ENCODE data around the gene FAM117A.
A peak's percentile ranks its signal among the peaks of the same experiment; 100 is the strongest.

The FAM117A gene

GRCh38 chr17:49747632-49748031 is 16.3 kb downstream of the FAM117A start:
- peaks cover 76% of the 10 kb centered on the region for H3K79me2 ChIP-seq (ENCODE audit: insufficient read depth, low read length)
- H3K27me3 ChIP-seq (ENCODE audit: insufficient read depth, low read length, poor library complexity), result no peaks in the 10 kb centered on the region
- peak overlapping the region; percentile 66 for H3K4me2 ChIP-seq (ENCODE audit: insufficient read depth, low read length)
- no peak overlapping the region; a peak in 1 of 4 replicates for H3K4me3 ChIP-seq (ENCODE audit: low read depth in 1 of 2, low read length in 2 of 2)
- H4K20me1 ChIP-seq (ENCODE audit: insufficient read depth, low read length), result peaks cover 15% of the 10 kb centered on the region
- DNase-seq (no peak), ATAC-seq (ENCODE audit: insufficient read depth, low read depth) (no peak)
- no peaks in the 10 kb centered on the region for H3K9me3 ChIP-seq (ENCODE audit: insufficient read depth, low read length, severe bottlenecking)
- peak overlapping the region; percentile 50 for H3K9ac ChIP-seq (ENCODE audit: low read depth, low read length)
- no peak overlapping the region for H2AFZ ChIP-seq (ENCODE audit: low read depth, low read length)
- H3K36me3 ChIP-seq (ENCODE audit: insufficient read depth, low read length), result no peaks in the 10 kb centered on the region
- peaks cover 77% of the 10 kb centered on the region for H3K4me1 ChIP-seq (ENCODE audit: insufficient read depth, low read length)
- peak overlapping the region; percentile 92 for H3K27ac ChIP-seq (ENCODE audit: low read length)
- no peak for TF ChIP-seq EZH2 (IDR thresholded peaks at IDR 0.05; ENCODE audit: borderline replicate concordance, low read depth, low read length, severe bottlenecking)
- no peak for TF ChIP-seq CTCF (IDR thresholded peaks at IDR 0.05; ENCODE audit: borderline replicate concordance, extremely low read depth, low read length, poor library complexity, severe bottlenecking)

- peak; percentile 64 for ATAC-seq (ENCODE audit: insufficient read depth, low read depth)
- Histone ChIP-seq H3K27me3 (ENCODE audit: insufficient read depth, low read length, poor library complexity) (no peaks in the 10 kb centered on the region), H4K20me1 (ENCODE audit: insufficient read depth, low read length) (peaks cover 15% of the 10 kb centered on the region), H2AFZ (ENCODE audit: low read depth, low read length) (no peak overlapping the region; the same call in 1 of the 2 replicates), H3K36me3 (ENCODE audit: insufficient read depth, low read length) (no peaks in the 10 kb centered on the region), H3K27ac (ENCODE audit: low read length) (peak overlapping the region; percentile 92), H3K4me2 (ENCODE audit: insufficient read depth, low read length) (peak overlapping the region; percentile 66), H3K79me2 (ENCODE audit: insufficient read depth, low read length) (peaks cover 69% of the 10 kb centered on the region), H3K4me3 (ENCODE audit: low read depth in 1 of 2, low read length in 2 of 2) (peak overlapping the region in 1 of 2 experiments; percentile 43; a peak in 2 of 4 replicates), H3K9me3 (ENCODE audit: insufficient read depth, low read length, severe bottlenecking) (no peaks in the 10 kb centered on the region), H3K9ac (ENCODE audit: low read depth, low read length) (peak overlapping the region; percentile 50), H3K4me1 (ENCODE audit: insufficient read depth, low read length) (peaks cover 84% of the 10 kb centered on the region)
- no peak for TF ChIP-seq EZH2 (IDR thresholded peaks at IDR 0.05; ENCODE audit: borderline replicate concordance, low read depth, low read length, severe bottlenecking)
- TF ChIP-seq CTCF (IDR thresholded peaks at IDR 0.05; ENCODE audit: borderline replicate concordance, extremely low read depth, low read length, poor library complexity, severe bottlenecking), result no peak
- DNase-seq, result peak; percentile 53
Observed at GRCh38 chr17:49746791-49747490, 17.0 kb downstream of the FAM117A start.

- Histone ChIP-seq H3K4me3 (ENCODE audit: low read depth in 1 of 2, low read length in 2 of 2) (no peak overlapping the region), H3K9ac (ENCODE audit: low read depth, low read length) (peak overlapping the region; percentile 50; the same call in 1 of the 2 replicates)
- no peak for ATAC-seq (ENCODE audit: insufficient read depth, low read depth)
Observed at GRCh38 chr17:49745175-49746139, 18.5 kb downstream of the FAM117A start.

More at GRCh38 chr17:49745175-49746139, 18.5 kb downstream of the FAM117A start:
- Histone ChIP-seq H3K4me1 (ENCODE audit: insufficient read depth, low read length) (peaks cover 92% of the 10 kb centered on the region), H3K9me3 (ENCODE audit: insufficient read depth, low read length, severe bottlenecking) (no peaks in the 10 kb centered on the region), H3K4me2 (ENCODE audit: insufficient read depth, low read length) (peak overlapping the region; percentile 66), H2AFZ (ENCODE audit: low read depth, low read length) (no peak overlapping the region), H3K27ac (ENCODE audit: low read length) (peak overlapping the region; percentile 92), H3K27me3 (ENCODE audit: insufficient read depth, low read length, poor library complexity) (no peaks in the 10 kb centered on the region), H4K20me1 (ENCODE audit: insufficient read depth, low read length) (peaks cover 15% of the 10 kb centered on the region), H3K36me3 (ENCODE audit: insufficient read depth, low read length) (no peaks in the 10 kb centered on the region), H3K79me2 (ENCODE audit: insufficient read depth, low read length) (peaks cover 71% of the 10 kb centered on the region)
- TF ChIP-seq EZH2 (IDR thresholded peaks at IDR 0.05; ENCODE audit: borderline replicate concordance, low read depth, low read length, severe bottlenecking), result no peak
- no peak for TF ChIP-seq CTCF (IDR thresholded peaks at IDR 0.05; ENCODE audit: borderline replicate concordance, extremely low read depth, low read length, poor library complexity, severe bottlenecking)
- DNase-seq, result no peak
